Measurements from ENCODE around the gene LMOD1. TPM values are rescaled to one million over a fixed set of nuclear protein-coding genes. Genes with fewer than 3 reads are reported as not detected.

The LMOD1 gene
- total RNA-seq, 1 experiment from 2014 or later = not detected

DNA sequence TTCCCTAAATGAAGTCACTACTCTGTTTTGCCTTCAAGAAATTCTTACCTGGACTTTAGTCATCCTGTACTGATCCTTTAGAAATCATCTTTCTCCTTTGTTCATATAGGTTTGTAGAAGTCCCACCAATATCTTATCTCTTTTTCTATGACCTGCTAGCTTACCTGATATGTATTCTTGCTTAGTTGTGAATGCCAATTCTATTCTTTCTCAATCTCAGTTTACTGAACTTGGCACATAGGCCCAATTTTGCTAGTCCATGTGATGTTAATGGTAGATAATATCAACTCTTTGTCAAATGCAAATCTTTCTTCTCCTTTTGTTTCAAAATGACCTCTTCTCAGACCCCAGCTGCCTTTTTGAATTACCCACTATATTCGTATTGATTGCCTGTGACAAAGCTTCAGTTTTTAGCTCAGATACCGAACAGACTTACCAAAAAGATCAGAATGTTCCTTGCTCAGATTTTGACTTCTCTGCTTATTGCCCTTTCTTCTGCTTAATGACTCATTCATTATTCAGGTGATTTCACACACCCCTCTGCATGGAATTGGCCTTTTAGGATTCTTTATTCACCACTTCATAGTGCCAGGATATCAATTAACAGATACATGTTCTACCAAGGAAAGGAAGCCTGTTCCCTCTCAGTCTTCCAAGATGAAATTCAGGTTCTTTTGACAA is 96.8 kb downstream of the LMOD1 start:
- H3K27ac Mint-ChIP-seq (ENCODE audit: low read depth, unreplicated experiment) = peak overlapping the region; percentile 58
- BruUV-seq (replicated peaks) = TSS peak; percentile 11
- POLR2A ChIA-PET = interaction anchor here (0.6 to 8.2 kb wide), 19 partner anchors 9 to 344 kb away, joined by 3 to 78 read pairs (median 6); partner anchors contain the start of genes CSRP1, IPO9 and TIMM17A
- CTCF ChIA-PET = interaction anchor here (0.5 to 3.2 kb wide), 24 partner anchors 9 to 535 kb away, joined by 3 to 27 read pairs (median 4); partner anchors contain the start of gene IPO9
- DNase-seq (ENCODE audit: unreplicated experiment) = peak; percentile 52
- TF ChIP-seq, protein P1, sequence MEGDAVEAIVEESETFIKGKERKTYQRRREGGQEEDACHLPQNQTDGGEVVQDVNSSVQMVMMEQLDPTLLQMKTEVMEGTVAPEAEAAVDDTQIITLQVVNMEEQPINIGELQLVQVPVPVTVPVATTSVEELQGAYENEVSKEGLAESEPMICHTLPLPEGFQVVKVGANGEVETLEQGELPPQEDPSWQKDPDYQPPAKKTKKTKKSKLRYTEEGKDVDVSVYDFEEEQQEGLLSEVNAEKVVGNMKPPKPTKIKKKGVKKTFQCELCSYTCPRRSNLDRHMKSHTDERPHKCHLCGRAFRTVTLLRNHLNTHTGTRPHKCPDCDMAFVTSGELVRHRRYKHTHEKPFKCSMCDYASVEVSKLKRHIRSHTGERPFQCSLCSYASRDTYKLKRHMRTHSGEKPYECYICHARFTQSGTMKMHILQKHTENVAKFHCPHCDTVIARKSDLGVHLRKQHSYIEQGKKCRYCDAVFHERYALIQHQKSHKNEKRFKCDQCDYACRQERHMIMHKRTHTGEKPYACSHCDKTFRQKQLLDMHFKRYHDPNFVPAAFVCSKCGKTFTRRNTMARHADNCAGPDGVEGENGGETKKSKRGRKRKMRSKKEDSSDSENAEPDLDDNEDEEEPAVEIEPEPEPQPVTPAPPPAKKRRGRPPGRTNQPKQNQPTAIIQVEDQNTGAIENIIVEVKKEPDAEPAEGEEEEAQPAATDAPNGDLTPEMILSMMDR (IDR thresholded peaks at IDR 0.05; ENCODE audit: unreplicated experiment) = no peak
- peak overlapping the region; percentile 15 for H3K4me3 Mint-ChIP-seq (ENCODE audit: unreplicated experiment)
- no peaks in the 10 kb centered on the region for H3K9me3 Mint-ChIP-seq (ENCODE audit: unreplicated experiment)
- peaks cover 41% of the 10 kb centered on the region for H3K4me1 Mint-ChIP-seq (ENCODE audit: insufficient read depth, unreplicated experiment)
- H3K27me3 Mint-ChIP-seq (ENCODE audit: insufficient read depth, unreplicated experiment) = no peaks in the 10 kb centered on the region
- intact Hi-C loops (cut with micrococcal nuclease) = no loop called here
- H3K36me3 Mint-ChIP-seq (ENCODE audit: insufficient read depth, unreplicated experiment) = peaks cover 81% of the 10 kb centered on the region

DNA sequence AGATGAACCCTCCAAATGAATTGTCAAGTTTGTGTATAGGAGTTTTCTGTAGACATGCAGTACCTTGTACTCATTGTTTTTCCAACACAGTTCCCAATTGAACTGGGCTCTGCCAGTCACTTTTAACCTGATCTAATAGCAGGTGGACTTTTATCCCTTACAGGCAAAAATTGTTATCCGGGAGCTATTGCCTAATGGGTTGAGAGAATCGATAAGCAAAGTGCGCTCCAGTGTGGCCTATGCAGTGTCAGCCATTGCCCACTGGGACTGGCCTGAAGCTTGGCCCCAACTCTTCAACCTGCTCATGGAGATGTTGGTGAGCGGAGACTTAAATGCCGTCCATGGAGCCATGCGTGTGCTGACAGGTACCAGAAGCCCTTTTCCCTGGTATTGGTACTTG is 98.1 kb downstream of the LMOD1 start:
- ChIA-PET POLR2A (interaction anchor here (0.7 to 8.2 kb wide), 11 partner anchors 8 to 124 kb away, joined by 3 to 78 read pairs (median 15); partner anchors contain the start of genes IPO9 and TIMM17A), CTCF (interaction anchor here (0.6 to 3.2 kb wide), 21 partner anchors 9 to 441 kb away, joined by 3 to 27 read pairs (median 4); partner anchors contain the start of gene IPO9)
- no peaks in the 10 kb centered on the region for H3K9me3 Mint-ChIP-seq (ENCODE audit: unreplicated experiment)
- TF ChIP-seq, protein P1 (IDR thresholded peaks at IDR 0.05; ENCODE audit: unreplicated experiment) = no peak
- peak overlapping the region; percentile 46 for H3K27ac Mint-ChIP-seq (ENCODE audit: low read depth, unreplicated experiment)
- peaks cover 43% of the 10 kb centered on the region for H3K4me1 Mint-ChIP-seq (ENCODE audit: insufficient read depth, unreplicated experiment)
- intact Hi-C loops (cut with micrococcal nuclease) = no loop called here
- no TSS peak for BruUV-seq (replicated peaks)
- H3K27me3 Mint-ChIP-seq (ENCODE audit: insufficient read depth, unreplicated experiment) = no peaks in the 10 kb centered on the region
- no peak for DNase-seq (ENCODE audit: unreplicated experiment)
- H3K36me3 Mint-ChIP-seq (ENCODE audit: insufficient read depth, unreplicated experiment) = peaks cover 73% of the 10 kb centered on the region
- no peak overlapping the region for H3K4me3 Mint-ChIP-seq (ENCODE audit: unreplicated experiment)

DNA sequence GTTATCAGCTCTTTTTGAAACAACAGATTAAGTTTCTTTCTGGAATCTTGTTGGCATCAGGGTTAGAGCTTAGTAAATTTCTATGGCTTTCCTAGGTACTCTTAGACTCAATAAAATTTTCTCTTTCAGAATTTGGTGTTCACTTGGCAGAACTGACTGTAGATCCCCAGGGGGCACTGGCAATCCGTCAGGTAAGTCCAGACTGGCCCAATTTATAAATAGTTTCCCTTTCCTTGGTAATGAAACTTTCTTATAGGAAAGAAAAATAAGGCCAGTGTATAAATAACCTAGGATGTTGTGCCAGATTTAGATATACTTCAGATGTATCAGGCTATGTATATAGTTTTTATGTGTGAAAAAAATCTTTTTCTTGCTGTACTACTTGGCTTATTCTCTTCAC is 99.2 kb downstream of the LMOD1 start:
- POLR2A ChIA-PET = interaction anchor here (0.7 to 8.2 kb wide), 9 partner anchors 10 to 324 kb away, joined by 3 to 78 read pairs (median 3); partner anchors contain the start of genes IPO9 and TIMM17A
- no peaks in the 10 kb centered on the region for H3K27me3 Mint-ChIP-seq (ENCODE audit: insufficient read depth, unreplicated experiment)
- H3K4me1 Mint-ChIP-seq (ENCODE audit: insufficient read depth, unreplicated experiment) = peaks cover 50% of the 10 kb centered on the region
- H3K4me3 Mint-ChIP-seq (ENCODE audit: unreplicated experiment) = no peak overlapping the region
- TF ChIP-seq, protein P1 (IDR thresholded peaks at IDR 0.05; ENCODE audit: unreplicated experiment) = no peak
- peak overlapping the region; percentile 46 for H3K27ac Mint-ChIP-seq (ENCODE audit: low read depth, unreplicated experiment)
- H3K36me3 Mint-ChIP-seq (ENCODE audit: insufficient read depth, unreplicated experiment) = peaks cover 62% of the 10 kb centered on the region
- CTCF ChIA-PET = interaction anchor here (0.5 to 3.2 kb wide), 16 partner anchors 9 to 265 kb away, joined by 3 to 27 read pairs (median 4); partner anchors contain the start of gene IPO9
- BruUV-seq (replicated peaks) = no TSS peak
- intact Hi-C loops (cut with micrococcal nuclease) = no loop called here
- H3K9me3 Mint-ChIP-seq (ENCODE audit: unreplicated experiment) = no peaks in the 10 kb centered on the region
- DNase-seq (ENCODE audit: unreplicated experiment) = no peak

Small RNAs within 50 kb of the gene (microRNA-seq; reads per million reads assigned to microRNA genes)
- not detected for gene MIR6739

Other genes starting within 250 kb of the LMOD1 start
- gene IPO9, start 117.4 kb downstream of the LMOD1 start, total RNA-seq (2022) = 112 and 117 TPM in 2 replicates
- gene SHISA4, start 57.6 kb downstream of the LMOD1 start, total RNA-seq (2022) = 7.6 and 20.9 TPM in 2 replicates
- 157 and 171 TPM in 2 replicates for gene TIMM17A, start 9.0 kb upstream of the LMOD1 start, total RNA-seq (2022)
- 147 and 155 TPM in 2 replicates for gene RNPEP, start 36.1 kb upstream of the LMOD1 start, total RNA-seq (2022)
- gene ELF3, start 64.0 kb upstream of the LMOD1 start, total RNA-seq (2022) = 0.10 and 0.33 TPM in 2 replicates
- not detected in 2 replicates for gene GPR37L1, start 176.4 kb upstream of the LMOD1 start, total RNA-seq (2022)
- gene ARL8A, start 198.2 kb upstream of the LMOD1 start, total RNA-seq (2022) = 94.8 and 126 TPM in 2 replicates
- gene PTPN7, start 214.1 kb upstream of the LMOD1 start, total RNA-seq (2022) = not detected in 2 replicates
- gene LGR6, start 247.3 kb upstream of the LMOD1 start, total RNA-seq (2022) = 0.32 and 0.56 TPM in 2 replicates